Heart left ventricle (tissue), 16 donors: ENCODE results near the gene SMIM23. TPM values are rescaled to one million over a fixed set of nuclear protein-coding genes. Genes with fewer than 3 reads are reported as not detected.

Source experiments
- ATAC-seq, 4 donors: fragments of 200-7000 bp; cut with Tn5 transposase; one replicate each; pipeline ENCODE4 v1.9.1; 2020 to 2022; ENCODE audit warnings: moderate library complexity in 4 of 4, mild to moderate bottlenecking in 3 of 4, moderate number of reproducible peaks in 1 of 4
- DNase-seq, 5 donors: peaks; one replicate each; pipeline ENCODE4 v3.0.0-alpha.2; 2020
- H3K27ac ChIP-seq, 12 donors: fragments of 200-600 bp; sonication (generic) in 4 of 12; one replicate each; pipeline versions ENCODE4 v1.5.0 to v1.8.0; 2016 to 2022; ENCODE audit warnings: mild to moderate bottlenecking in 2 of 12
- H3K27me3 ChIP-seq, 9 donors: fragments of 200-600 bp; sonication (generic) in 2 of 9; one replicate each; pipeline versions ENCODE4 v1.5.1 to v1.8.0; 2016 to 2022; ENCODE audit warnings: mild to moderate bottlenecking in 3 of 9
- H3K36me3 ChIP-seq, 9 donors: fragments of 200-600 bp; sonication (generic) in 2 of 9; one replicate each; pipeline versions ENCODE4 v1.5.0 to v1.8.0; 2018 to 2022; ENCODE audit warnings: mild to moderate bottlenecking in 2 of 9
- H3K4me1 ChIP-seq, 12 donors: fragments of 200-600 bp; sonication (generic) in 4 of 12; one replicate each; pipeline versions ENCODE4 v1.5.0 to v1.8.0; 2016 to 2022; ENCODE audit warnings: mild to moderate bottlenecking in 3 of 12
- H3K4me3 ChIP-seq, 12 donors: fragments of 200-600 bp; sonication (generic) in 4 of 12; one replicate each; pipeline versions ENCODE4 v1.5.0 to v1.8.0; 2017 to 2022; ENCODE audit warnings: mild to moderate bottlenecking in 9 of 12, moderate library complexity in 4 of 12
- H3K9me3 ChIP-seq, 12 donors: fragments of 200-600 bp; sonication (generic) in 4 of 12; one replicate each; pipeline versions ENCODE4 v1.5.0 to v1.8.0; 2016 to 2022; ENCODE audit warnings: mild to moderate bottlenecking in 1 of 12
- POLR2A ChIP-seq, 2 donors: fragments of 450-650 bp; IDR thresholded peaks; one replicate each; pipeline ENCODE4 v1.6.1; 2017; ENCODE audit warnings: antibody characterized with exemption in 2 of 2, mild to moderate bottlenecking in 2 of 2, moderate library complexity in 2 of 2
- WGBS, 4 donors: extraction: QIAGEN DNeasy Blood & Tissue Kit in 2 of 4; methylation state at CpG; one replicate each; pipeline versions ENCODE4 v1.1.5 to v1.1.7; 2013 to 2018; 5-methylcytosine and 5-hydroxymethylcytosine counted together
- intact Hi-C, 10 donors: fragments of 100-400 bp; cut with DNase I; formaldehyde crosslinking; loops; one replicate each; pipeline versions ENCODE4 v1.11.1 to v1.14.2; 2022
- polyA plus RNA-seq, 2 donors: library from polyadenylated mRNA; stranded (reverse); fragments of 200-250 nt; gene quantifications; one replicate each; pipeline ENCODE4 v1.2.3, GENCODE V29; 2013
- total RNA-seq, 9 donors: library from RNA; depleted of rRNA in 2 of 9; stranded (reverse); fragments of >200 nt in 2 of 9; fragmentation: NEBNext Ultra II Directional in 3 of 9; extraction: Animal tissue kit (Norgen Biotek cat#: 25700) in 3 of 9; gene quantifications; one replicate each; pipeline versions ENCODE4 v1.1.0 to v1.2.4, GENCODE V29; 2016 to 2023
- TF ChIP-seq, protein P1 (sequence below), 12 donors: fragments of 200-600 bp; sonication (generic) in 4 of 12; IDR thresholded peaks; one replicate each; pipeline versions ENCODE4 v1.5.0 to v1.8.0; 2018 to 2022; ENCODE audit warnings: antibody characterized with exemption in 12 of 12, mild to moderate bottlenecking in 5 of 12
- donor health status: ischemic (EF 13 %, LVEDD 7.1; RV severe dilation, severe dysfunction).
- donor health status: healthy with polysubstance abuse.
- donor health status: DM: no; HTN: yes; CAD: no.
- donor health status: DM: no; HTN: no; CAD: no.
- donor health status: ischemic (EF 25% LVEDD 6.9; RV normal size, moderate dysfunction).
- donor health status: ischemic (EF 25% LVEDD 5.7; RV mildly dilated, moderate dysfunction).
- donor health status: healthy.
- donor health status: DM: yes; HTN: yes; CAD: no.
- donor health status: ischemic (EF 35%, LVEDD 5.7; RV mildly dilated, moderate dysfunction).
- donor health status: nonischemic (EF 11% LVEDD 7.7; RV severe dilation, severe dysfunction).
- donor health status: DM: yes; HTN: yes; CAD: no.
- donor health status: PGD.
- donor health status: ischemic (EF 29% LVEDD 5.4; RV normal size, mild dysfunction).
- donor health status: nonischemic (EF 23%, LVEDD 6.1; RV moderate dilation, normal function).

Gene SMIM23
- total and polyA plus RNA-seq, 11 donors, result not detected

DNA sequence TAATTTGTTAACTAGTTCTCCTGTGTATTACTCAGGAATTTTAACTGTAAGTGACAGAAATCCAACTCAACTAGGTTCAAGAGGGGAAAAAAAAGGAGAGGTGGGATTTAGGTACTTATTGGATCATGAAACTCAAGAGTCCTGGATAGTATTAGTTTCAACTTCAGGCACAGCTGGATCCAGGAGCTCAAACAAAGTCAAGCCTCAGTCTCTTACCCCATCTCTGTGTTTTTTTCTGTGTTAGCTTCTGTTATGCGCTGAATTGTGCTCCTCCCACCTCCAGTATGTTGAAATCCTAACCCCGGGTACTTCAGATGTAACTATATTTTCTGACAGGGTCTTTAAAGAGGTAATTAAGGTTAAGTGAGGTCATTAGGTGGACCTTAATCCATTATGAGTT lies 53.5 kb downstream of the SMIM23 start:
- peaks cover 0 to 1% (median 0%) of the 10 kb centered on the region in 12 donors for H3K9me3 ChIP-seq
- H3K4me3 ChIP-seq, result no peak overlapping the region
- TF ChIP-seq, protein P1, sequence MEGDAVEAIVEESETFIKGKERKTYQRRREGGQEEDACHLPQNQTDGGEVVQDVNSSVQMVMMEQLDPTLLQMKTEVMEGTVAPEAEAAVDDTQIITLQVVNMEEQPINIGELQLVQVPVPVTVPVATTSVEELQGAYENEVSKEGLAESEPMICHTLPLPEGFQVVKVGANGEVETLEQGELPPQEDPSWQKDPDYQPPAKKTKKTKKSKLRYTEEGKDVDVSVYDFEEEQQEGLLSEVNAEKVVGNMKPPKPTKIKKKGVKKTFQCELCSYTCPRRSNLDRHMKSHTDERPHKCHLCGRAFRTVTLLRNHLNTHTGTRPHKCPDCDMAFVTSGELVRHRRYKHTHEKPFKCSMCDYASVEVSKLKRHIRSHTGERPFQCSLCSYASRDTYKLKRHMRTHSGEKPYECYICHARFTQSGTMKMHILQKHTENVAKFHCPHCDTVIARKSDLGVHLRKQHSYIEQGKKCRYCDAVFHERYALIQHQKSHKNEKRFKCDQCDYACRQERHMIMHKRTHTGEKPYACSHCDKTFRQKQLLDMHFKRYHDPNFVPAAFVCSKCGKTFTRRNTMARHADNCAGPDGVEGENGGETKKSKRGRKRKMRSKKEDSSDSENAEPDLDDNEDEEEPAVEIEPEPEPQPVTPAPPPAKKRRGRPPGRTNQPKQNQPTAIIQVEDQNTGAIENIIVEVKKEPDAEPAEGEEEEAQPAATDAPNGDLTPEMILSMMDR (IDR thresholded peaks at IDR 0.05), result no peak
- no peak for TF ChIP-seq POLR2A (IDR thresholded peaks at IDR 0.05)
- no peaks in the 10 kb centered on the region for H3K36me3 ChIP-seq
- H3K27me3 ChIP-seq, result no peaks in the 10 kb centered on the region
- H3K4me1 ChIP-seq, result peaks cover 0 to 19% (median 9%) of the 10 kb centered on the region in 12 donors
- WGBS, 4 donors, result 86 to 98% (median 91%) methylated on average over 2 of the region's 2 CpGs
- no peak for ATAC-seq
- H3K27ac ChIP-seq, result no peak overlapping the region
- intact Hi-C loops, result no loop called here
- DNase-seq, result no peak

DNA sequence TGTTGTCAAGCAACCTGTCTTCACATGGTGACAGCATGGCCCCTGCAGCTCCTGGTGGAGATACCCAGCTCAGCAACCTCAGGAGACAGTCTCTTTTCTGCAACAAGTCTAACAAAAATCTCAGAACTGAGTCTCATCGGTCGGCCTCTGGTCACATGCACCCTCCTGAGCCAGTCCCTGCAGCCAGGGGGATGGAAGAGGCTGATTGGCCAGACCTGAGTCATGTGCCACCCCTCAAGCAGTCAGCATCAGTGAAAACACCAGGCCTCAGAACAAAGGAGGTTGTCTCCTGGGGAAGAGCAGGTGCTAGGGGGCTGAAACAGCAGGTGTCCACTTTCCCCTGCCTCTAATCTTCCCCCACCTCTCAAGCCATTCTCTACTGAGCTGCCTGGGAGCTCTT lies 54.4 kb downstream of the SMIM23 start:
- H3K9me3 ChIP-seq, result no peaks in the 10 kb centered on the region
- ATAC-seq (no peak), DNase-seq (no peak)
- H3K27me3 ChIP-seq, result no peaks in the 10 kb centered on the region
- WGBS, 4 donors, result 49 to 50% (median 50%) methylated on average over 2 of the region's 2 CpGs
- TF ChIP-seq POLR2A (IDR thresholded peaks at IDR 0.05), result no peak
- TF ChIP-seq, protein P1 (IDR thresholded peaks at IDR 0.05), result no peak
- peaks cover 0 to 21% (median 9%) of the 10 kb centered on the region in 12 donors for H3K4me1 ChIP-seq
- no peaks in the 10 kb centered on the region for H3K36me3 ChIP-seq
- intact Hi-C loops, result loop anchor here in 3 of 10 donors (5.0 to 10.0 kb wide), 5 partner anchors 95 to 425 kb away; partner anchors contain the start of gene FGF18 (in 1 of the 3)
- no peak overlapping the region for H3K4me3 ChIP-seq
- no peak overlapping the region for H3K27ac ChIP-seq

Other genes with a start within 250 kb of the SMIM23 start
- gene FBXW11, start 220.8 kb downstream of the SMIM23 start, total RNA-seq, result 100 to 1,000 TPM in 2 of 9 donors, 10 to 100 TPM in 7; 63.2 to 110 (median 85.5) TPM
- gene FBXW11, start 220.8 kb downstream of the SMIM23 start, polyA plus RNA-seq, result 10 to 100 TPM in 1 of 2 donors, 1 to 10 TPM in 1; 7.8 to 50.5 TPM